ENCODE results near the gene FBLN7.
"Not testable (repeated sequence)": the region's sequence is repeated elsewhere in the genome, so short reads cannot be mapped to it uniquely, and the experiment has no call there.

FBLN7 gene

DNA sequence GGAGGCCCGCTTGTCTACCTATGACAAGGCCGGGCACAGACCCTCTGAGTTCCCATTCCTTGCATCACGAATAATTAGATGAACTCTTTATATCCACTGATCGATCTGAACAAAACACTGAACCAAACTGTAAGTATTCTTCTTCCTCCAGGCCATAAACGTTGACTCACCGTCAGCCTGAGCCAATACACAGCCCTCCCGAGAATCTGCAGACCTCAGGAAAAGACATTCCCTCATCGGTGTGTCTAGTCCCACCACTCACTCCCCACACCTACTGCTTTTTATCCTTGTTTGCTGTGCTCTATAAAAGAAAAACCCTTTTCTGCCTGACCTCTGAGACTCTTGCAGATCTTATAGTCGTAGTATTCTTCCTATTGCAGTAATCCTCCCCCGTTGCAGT is 42.1 kb upstream of the FBLN7 start:
- TF ChIP-seq, protein P1, sequence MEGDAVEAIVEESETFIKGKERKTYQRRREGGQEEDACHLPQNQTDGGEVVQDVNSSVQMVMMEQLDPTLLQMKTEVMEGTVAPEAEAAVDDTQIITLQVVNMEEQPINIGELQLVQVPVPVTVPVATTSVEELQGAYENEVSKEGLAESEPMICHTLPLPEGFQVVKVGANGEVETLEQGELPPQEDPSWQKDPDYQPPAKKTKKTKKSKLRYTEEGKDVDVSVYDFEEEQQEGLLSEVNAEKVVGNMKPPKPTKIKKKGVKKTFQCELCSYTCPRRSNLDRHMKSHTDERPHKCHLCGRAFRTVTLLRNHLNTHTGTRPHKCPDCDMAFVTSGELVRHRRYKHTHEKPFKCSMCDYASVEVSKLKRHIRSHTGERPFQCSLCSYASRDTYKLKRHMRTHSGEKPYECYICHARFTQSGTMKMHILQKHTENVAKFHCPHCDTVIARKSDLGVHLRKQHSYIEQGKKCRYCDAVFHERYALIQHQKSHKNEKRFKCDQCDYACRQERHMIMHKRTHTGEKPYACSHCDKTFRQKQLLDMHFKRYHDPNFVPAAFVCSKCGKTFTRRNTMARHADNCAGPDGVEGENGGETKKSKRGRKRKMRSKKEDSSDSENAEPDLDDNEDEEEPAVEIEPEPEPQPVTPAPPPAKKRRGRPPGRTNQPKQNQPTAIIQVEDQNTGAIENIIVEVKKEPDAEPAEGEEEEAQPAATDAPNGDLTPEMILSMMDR (IDR thresholded peaks at IDR 0.05): no peak
- Mint-ChIP-seq H3K36me3 (ENCODE audit: low read depth) (peaks cover 45% of the 10 kb centered on the region), H3K9me3 (no peaks in the 10 kb centered on the region), H3K27me3 (ENCODE audit: low read depth, poor library complexity) (peaks cover 2% of the 10 kb centered on the region), H3K4me1 (peaks cover 16% of the 10 kb centered on the region), H3K27ac (peak overlapping the region; percentile 85), H3K4me3 (peak overlapping the region; percentile 52)
- no peak for DNase-seq

DNA sequence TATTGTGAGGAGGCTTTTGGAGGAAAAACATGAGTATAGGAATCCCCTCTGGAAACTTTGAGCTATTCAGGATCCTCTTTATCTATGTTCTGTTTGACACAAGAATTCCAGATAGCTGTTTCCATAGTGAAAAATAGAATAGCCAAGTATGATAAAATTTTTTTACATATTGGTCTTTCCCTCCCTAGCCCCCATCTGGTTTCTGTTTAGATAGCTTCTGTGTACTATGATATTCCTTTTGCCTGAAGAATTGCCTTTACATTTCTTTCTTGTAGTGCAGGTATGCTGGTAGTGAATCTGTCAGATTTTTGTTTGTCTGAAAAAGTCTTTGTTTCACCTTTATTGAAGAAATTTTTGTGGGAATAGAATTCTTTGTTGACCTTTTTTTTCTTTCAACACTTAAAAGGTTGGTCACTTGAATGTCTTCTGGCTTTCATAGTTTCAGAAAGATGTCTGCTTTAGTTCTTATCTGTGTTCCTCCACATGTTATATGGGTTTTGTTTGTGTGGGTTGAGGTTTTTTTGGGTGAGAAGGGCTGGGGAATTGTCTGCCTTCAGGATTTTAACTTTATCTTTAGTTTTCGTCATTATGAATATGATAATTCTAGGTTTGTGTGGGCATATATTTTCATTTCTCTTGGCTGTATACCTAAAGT is 29.9 kb upstream of the FBLN7 start:
- no peaks in the 10 kb centered on the region for H3K27me3 Mint-ChIP-seq (ENCODE audit: low read depth, poor library complexity)
- peaks cover 76% of the 10 kb centered on the region for H3K36me3 Mint-ChIP-seq (ENCODE audit: low read depth)
- no peak overlapping the region for H3K4me3 Mint-ChIP-seq
- peaks cover 43% of the 10 kb centered on the region for H3K9me3 Mint-ChIP-seq
- no peak overlapping the region for H3K27ac Mint-ChIP-seq
- H3K4me1 Mint-ChIP-seq: no peaks in the 10 kb centered on the region
- DNase-seq: no peak
- TF ChIP-seq, protein P1 (IDR thresholded peaks at IDR 0.05): no peak

DNA sequence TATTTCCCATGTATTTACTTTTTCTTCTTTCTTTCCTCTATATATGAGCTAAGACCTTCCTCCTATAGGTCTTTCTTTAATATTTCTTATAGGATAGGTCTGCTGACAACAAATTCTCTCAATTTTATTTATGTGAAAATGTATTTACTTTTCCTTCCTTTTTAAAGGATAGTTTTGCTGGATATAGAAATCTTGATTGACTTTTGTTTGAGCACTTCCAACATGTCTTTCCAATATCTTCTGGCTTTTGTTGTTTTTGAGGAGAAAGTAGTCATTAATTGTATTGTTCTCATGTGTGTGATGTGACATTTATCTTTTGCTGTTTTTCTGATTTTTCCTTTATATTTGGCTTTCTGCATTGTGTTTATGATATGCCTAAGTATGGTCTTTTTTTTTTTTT is 28.9 kb upstream of the FBLN7 start:
- Mint-ChIP-seq H3K4me1 (no peaks in the 10 kb centered on the region), H3K27me3 (ENCODE audit: low read depth, poor library complexity) (no peaks in the 10 kb centered on the region), H3K36me3 (ENCODE audit: low read depth) (peaks cover 73% of the 10 kb centered on the region), H3K4me3 (no peak overlapping the region), H3K27ac (no peak overlapping the region), H3K9me3 (peaks cover 43% of the 10 kb centered on the region)
- DNase-seq: no peak
- TF ChIP-seq, protein P1 (IDR thresholded peaks at IDR 0.05): no peak

DNA sequence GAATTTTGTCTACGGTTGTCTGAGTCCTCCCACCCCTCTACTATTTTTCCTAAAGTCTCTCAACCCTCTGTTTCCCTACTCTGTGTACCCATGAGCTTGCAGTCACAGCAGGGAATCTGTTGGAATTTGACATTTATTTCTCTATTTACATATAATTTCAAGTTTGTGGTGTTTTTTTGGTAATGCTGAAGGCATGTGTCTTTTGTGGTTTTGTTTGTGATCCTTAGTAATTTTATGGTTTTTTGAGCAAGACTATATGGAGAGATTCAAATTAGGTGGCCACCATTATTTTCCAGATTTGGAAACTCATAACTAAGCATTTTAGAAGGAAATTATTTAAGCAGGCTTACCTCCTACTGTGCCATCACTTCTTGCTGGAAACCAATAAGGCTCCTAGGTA is 27.2 kb upstream of the FBLN7 start:
- Mint-ChIP-seq H3K4me1 (no peaks in the 10 kb centered on the region), H3K36me3 (ENCODE audit: low read depth) (peaks cover 72% of the 10 kb centered on the region), H3K4me3 (no peak overlapping the region), H3K9me3 (peaks cover 43% of the 10 kb centered on the region), H3K27ac (no peak overlapping the region), H3K27me3 (ENCODE audit: low read depth, poor library complexity) (no peaks in the 10 kb centered on the region)
- no peak for DNase-seq
- TF ChIP-seq, protein P1 (IDR thresholded peaks at IDR 0.05): no peak

GRCh38 chr2:112113354-112113753 is 24.8 kb upstream of the FBLN7 start:
- not testable (repeated sequence) for H3K4me3 Mint-ChIP-seq; H3K4me1 Mint-ChIP-seq; H3K27me3 Mint-ChIP-seq (ENCODE audit: low read depth, poor library complexity); DNase-seq
- H3K27ac Mint-ChIP-seq: peak overlapping the region; percentile 2
- peaks cover 38% of the 10 kb centered on the region for H3K9me3 Mint-ChIP-seq
- peaks cover 51% of the 10 kb centered on the region for H3K36me3 Mint-ChIP-seq (ENCODE audit: low read depth)

DNA sequence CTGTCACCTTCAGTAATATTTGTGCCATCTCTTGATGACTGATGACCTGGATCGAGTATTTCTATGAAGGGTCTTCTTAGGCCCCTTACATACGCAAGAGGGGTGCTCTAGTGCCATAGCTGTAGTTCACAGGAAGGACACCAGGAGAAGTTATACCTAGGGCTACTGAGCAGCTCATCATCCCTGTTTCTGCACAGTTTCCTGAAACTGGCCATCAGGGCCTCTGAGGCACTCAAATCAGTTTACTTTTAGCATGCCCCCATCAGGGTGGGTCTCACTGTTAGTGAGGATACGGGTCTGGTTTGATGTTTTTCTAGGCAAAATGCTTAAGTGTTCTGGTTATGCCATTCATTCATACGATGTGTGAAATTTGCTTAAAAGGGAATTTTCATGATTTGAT is 20.0 kb upstream of the FBLN7 start:
- TF ChIP-seq, protein P1 (IDR thresholded peaks at IDR 0.05): no peak
- no peak overlapping the region for H3K27ac Mint-ChIP-seq
- H3K4me3 Mint-ChIP-seq: no peak overlapping the region
- H3K4me1 Mint-ChIP-seq: peaks cover 7% of the 10 kb centered on the region
- DNase-seq: no peak
- H3K27me3 Mint-ChIP-seq (ENCODE audit: low read depth, poor library complexity): no peaks in the 10 kb centered on the region
- peaks cover 12% of the 10 kb centered on the region for H3K9me3 Mint-ChIP-seq
- H3K36me3 Mint-ChIP-seq (ENCODE audit: low read depth): peaks cover 21% of the 10 kb centered on the region

Measured in nephron progenitor cell (in vitro differentiated cells).